ENCODE results near the gene SSU72. TPM values are rescaled to one million over a fixed set of nuclear protein-coding genes. Genes with fewer than 3 reads are reported as not detected.
"Not testable (repeated sequence)": the region's sequence is repeated elsewhere in the genome, so short reads cannot be mapped to it uniquely, and the experiment has no call there.

SSU72 gene
- total RNA-seq, 2 donors from 2014 or later, result 80.4 to 90.2 TPM

DNA sequence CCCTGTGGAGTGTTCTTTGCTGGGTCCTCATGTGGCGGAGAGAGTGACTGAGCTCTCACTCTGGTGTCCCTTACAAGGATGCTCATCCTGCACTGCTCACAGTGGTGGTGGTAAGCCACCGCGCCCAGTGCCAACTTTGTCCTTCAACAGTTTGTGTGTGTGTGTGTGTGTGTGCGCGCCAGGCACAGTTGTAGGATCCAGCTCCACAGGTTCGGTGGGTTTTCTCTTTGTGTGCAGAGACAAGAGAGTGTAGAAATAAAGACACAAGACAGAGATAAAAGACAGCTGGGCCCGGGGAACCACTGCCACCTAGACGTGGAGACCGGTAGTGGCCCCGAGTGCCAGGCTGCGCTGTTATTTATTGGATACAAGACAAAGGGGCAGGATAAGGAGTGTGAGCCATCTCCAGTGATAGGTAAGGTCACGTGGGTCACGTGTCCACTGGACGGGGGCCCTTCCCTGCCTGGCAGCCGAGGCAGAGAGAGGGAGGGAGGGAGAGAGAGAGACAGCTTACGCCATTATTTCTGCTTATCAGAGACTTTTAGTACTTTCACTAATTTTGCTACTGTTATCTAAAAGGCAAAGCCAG lies 69.8 kb downstream of the SSU72 start:
- Histone ChIP-seq H3K27ac (peak overlapping the region in 1 of 2 donors; percentile 55), H3K4me3 (peak overlapping the region; percentile 50)
- peak; percentile 18 for DNase-seq (ENCODE audit: low spot score)
- not testable (repeated sequence) for H3K36me3 ChIP-seq; H3K27me3 ChIP-seq (replicated peaks; ENCODE audit: insufficient read depth); H3K4me1 ChIP-seq (ENCODE audit: control insufficient read depth in 1 of 2, low read depth in 2 of 2); ATAC-seq (ENCODE audit: insufficient number of reproducible peaks, low FRiP score, low read depth); H3K9me3 ChIP-seq
- TF ChIP-seq, protein P1, sequence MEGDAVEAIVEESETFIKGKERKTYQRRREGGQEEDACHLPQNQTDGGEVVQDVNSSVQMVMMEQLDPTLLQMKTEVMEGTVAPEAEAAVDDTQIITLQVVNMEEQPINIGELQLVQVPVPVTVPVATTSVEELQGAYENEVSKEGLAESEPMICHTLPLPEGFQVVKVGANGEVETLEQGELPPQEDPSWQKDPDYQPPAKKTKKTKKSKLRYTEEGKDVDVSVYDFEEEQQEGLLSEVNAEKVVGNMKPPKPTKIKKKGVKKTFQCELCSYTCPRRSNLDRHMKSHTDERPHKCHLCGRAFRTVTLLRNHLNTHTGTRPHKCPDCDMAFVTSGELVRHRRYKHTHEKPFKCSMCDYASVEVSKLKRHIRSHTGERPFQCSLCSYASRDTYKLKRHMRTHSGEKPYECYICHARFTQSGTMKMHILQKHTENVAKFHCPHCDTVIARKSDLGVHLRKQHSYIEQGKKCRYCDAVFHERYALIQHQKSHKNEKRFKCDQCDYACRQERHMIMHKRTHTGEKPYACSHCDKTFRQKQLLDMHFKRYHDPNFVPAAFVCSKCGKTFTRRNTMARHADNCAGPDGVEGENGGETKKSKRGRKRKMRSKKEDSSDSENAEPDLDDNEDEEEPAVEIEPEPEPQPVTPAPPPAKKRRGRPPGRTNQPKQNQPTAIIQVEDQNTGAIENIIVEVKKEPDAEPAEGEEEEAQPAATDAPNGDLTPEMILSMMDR (IDR thresholded peaks at IDR 0.05), result peak; percentile 50

DNA sequence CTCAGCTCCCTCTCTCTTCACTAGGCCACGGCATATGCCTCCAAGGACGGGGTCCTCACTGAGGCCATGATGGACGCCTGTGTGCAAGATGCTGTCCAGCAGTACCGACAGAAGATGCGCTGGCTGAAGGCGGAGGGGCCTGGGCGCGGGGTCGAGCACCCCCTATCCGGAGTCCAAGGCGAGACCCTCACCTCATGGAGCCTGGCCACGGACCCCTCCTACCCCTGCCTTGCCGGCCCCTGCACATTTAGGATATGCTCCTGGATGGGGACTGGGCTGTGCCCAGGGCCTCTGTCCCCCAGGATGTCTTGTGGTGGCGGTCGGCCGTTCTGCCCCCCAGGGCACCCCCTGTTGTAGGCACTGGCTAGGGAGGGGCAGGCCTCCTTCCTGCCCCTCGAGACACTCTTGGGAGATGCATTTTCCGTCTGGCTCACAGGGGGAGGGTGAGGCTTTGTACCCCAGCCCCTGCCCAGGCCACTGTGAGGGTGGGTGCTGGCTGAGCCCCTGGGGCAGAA lies 79.1 kb downstream of the SSU72 start:
- peaks cover 17% of the 10 kb centered on the region for H3K36me3 ChIP-seq
- H3K4me3 ChIP-seq; H3K4me1 ChIP-seq (ENCODE audit: control insufficient read depth in 1 of 2, low read depth in 2 of 2); ATAC-seq (ENCODE audit: insufficient number of reproducible peaks, low FRiP score, low read depth); H3K27me3 ChIP-seq (replicated peaks; ENCODE audit: insufficient read depth); H3K27ac ChIP-seq; H3K9me3 ChIP-seq; DNase-seq (ENCODE audit: low spot score): not testable (repeated sequence)

DNA sequence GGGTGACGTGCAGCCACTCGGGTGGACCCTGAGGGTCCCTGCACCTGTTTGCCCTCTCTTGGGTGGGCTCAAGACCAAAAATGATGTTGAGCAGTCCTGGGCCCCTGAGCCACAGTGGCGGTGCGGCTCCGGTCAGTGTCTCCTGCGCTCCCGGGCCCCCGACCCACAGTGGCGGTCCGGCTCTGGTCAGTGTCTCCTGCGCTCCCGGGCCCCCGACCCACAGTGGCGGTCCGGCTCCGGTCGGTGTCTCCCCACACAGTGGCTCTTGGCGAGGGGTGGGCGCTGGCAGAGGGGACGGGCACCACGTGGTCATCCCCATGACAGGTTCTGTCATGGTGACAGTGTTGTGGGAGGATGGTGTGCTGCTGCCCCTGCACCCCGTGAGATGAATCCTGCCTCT lies 80.4 kb downstream of the SSU72 start:
- DNase-seq (ENCODE audit: low spot score); H3K4me1 ChIP-seq (ENCODE audit: control insufficient read depth in 1 of 2, low read depth in 2 of 2); H3K27ac ChIP-seq; ATAC-seq (ENCODE audit: insufficient number of reproducible peaks, low FRiP score, low read depth); H3K4me3 ChIP-seq; H3K9me3 ChIP-seq; H3K27me3 ChIP-seq (replicated peaks; ENCODE audit: insufficient read depth): not testable (repeated sequence)
- H3K36me3 ChIP-seq, result peaks cover 25% of the 10 kb centered on the region

Other genes starting within 250 kb of the SSU72 start
- under 1 TPM in 1 of 2 donors, not detected in 1; 0.14 TPM for gene TAS1R3, start 243.6 kb downstream of the SSU72 start, total RNA-seq
- 100 to 1,000 TPM in 1 of 2 donors, 10 to 100 TPM in 1; 66.2 to 101 TPM for gene DVL1, start 225.4 kb downstream of the SSU72 start, total RNA-seq
- 100 to 1,000 TPM; 239 to 326 TPM for gene MXRA8, start 216.3 kb downstream of the SSU72 start, total RNA-seq
- gene AURKAIP1, start 199.7 kb downstream of the SSU72 start, total RNA-seq, result 10 to 100 TPM; 43.5 to 94.5 TPM
- 100 to 1,000 TPM; 214 to 313 TPM for gene CCNL2, start 175.5 kb downstream of the SSU72 start, total RNA-seq
- gene MRPL20, start 167.6 kb downstream of the SSU72 start, total RNA-seq, result 100 to 1,000 TPM in 1 of 2 donors, 10 to 100 TPM in 1; 96.9 to 121 TPM
- gene ANKRD65, start 153.6 kb downstream of the SSU72 start, total RNA-seq, result under 1 TPM in 1 of 2 donors, not detected in 1; 0.68 TPM
- 10 to 100 TPM; 21.7 to 23.6 TPM for gene VWA1, start 139.2 kb downstream of the SSU72 start, total RNA-seq
- gene ATAD3C, start 125.2 kb downstream of the SSU72 start, total RNA-seq, result under 1 TPM in 1 of 2 donors, not detected in 1; 0.27 TPM
- gene ATAD3B, start 103.1 kb downstream of the SSU72 start, total RNA-seq, result 10 to 100 TPM; 15.4 to 30.9 TPM
- gene ATAD3A, start 62.7 kb downstream of the SSU72 start, total RNA-seq, result 10 to 100 TPM; 16.7 to 17.6 TPM
- 10 to 100 TPM; 11.1 TPM for gene TMEM240, start 34.2 kb downstream of the SSU72 start, total RNA-seq
- gene FNDC10, start 25.3 kb upstream of the SSU72 start, total RNA-seq, result 1 to 10 TPM in 1 of 2 donors, under 1 TPM in 1; 0.54 to 2.7 TPM
- 100 to 1,000 TPM in 1 of 2 donors, 10 to 100 TPM in 1; 48.6 to 102 TPM for gene MIB2, start 40.6 kb upstream of the SSU72 start, total RNA-seq
- gene MMP23B, start 57.3 kb upstream of the SSU72 start, total RNA-seq, result 100 to 1,000 TPM in 1 of 2 donors, 10 to 100 TPM in 1; 87.2 to 201 TPM
- gene CDK11B, start 84.1 kb upstream of the SSU72 start, total RNA-seq, result 10 to 100 TPM; 17.7 to 19.1 TPM
- 10 to 100 TPM; 37.2 to 48.3 TPM for gene SLC35E2B, start 117.9 kb upstream of the SSU72 start, total RNA-seq
- 10 to 100 TPM; 56.3 to 56.7 TPM for gene CDK11A, start 149.5 kb upstream of the SSU72 start, total RNA-seq
- gene NADK, start 203.6 kb upstream of the SSU72 start, total RNA-seq, result 100 to 1,000 TPM in 1 of 2 donors, 10 to 100 TPM in 1; 91.9 to 110 TPM